HG02973 (cell line): ENCODE data around the gene JMJD1C.
"Not testable (repeated sequence)": the region's sequence is repeated elsewhere in the genome, so short reads cannot be mapped to it uniquely, and the experiment has no call there.

Source experiments
- ATAC-seq: cut with Tn5 transposase; IDR thresholded peaks from one replicate; pipeline ENCODE4 v1.9.1; 2021; ENCODE audit warnings: moderate library complexity; ENCODE audit not compliant: unreplicated experiment

JMJD1C gene

GRCh38 chr10:63236113-63236935 is 229.5 kb downstream of the JMJD1C start:
- peak; percentile 93 for ATAC-seq

GRCh38 chr10:63235136-63235535 is 230.6 kb downstream of the JMJD1C start:
- not testable (repeated sequence) for ATAC-seq

GRCh38 chr10:63229161-63229560 is 236.6 kb downstream of the JMJD1C start:
- no peak for ATAC-seq

GRCh38 chr10:63228237-63228636 is 237.5 kb downstream of the JMJD1C start:
- ATAC-seq, result no peak

- ATAC-seq, result peak; percentile 63
Measured at GRCh38 chr10:63227207-63227895, 238.4 kb downstream of the JMJD1C start.

DNA sequence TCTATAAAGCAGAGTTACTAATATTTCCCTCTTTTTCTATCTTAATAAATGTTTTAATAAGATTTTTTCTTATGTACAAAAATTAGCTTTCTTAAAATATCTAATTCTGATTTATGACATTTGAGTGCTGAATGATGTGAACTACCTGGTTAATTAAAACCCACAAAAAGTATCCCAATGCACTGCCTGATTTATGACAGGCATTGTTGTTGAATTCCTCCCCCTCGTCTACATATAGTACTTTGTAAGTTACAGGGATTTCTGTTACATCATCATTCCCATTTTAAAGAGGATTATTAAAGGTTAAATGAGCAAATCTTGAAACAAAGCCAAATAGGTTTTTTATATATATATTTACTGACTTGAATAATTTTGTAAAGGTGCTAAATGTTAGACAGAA is 241.5 kb downstream of the JMJD1C start:
- ATAC-seq, result no peak

DNA sequence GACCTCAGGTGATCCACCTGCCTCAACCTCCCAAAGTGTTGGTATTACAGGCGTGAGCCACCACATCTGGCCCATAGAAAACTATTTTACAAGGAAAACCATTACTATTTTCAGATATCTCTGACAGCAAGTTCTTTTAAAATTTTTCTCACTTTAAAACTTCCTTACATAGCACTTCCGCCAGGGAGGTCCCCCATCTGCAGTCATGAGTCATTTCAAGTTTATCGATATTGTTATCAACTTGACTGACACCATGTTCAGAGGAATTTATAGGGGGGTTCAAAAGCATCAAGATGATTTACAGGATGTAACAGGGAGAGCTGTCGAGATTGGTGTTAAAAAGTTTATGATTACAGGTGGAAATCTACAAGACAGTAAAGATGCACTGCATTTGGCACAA is 243.8 kb downstream of the JMJD1C start:
- peak; percentile 49 for ATAC-seq

GRCh38 chr10:63219749-63220148 is 246.0 kb downstream of the JMJD1C start:
- ATAC-seq, result no peak

DNA sequence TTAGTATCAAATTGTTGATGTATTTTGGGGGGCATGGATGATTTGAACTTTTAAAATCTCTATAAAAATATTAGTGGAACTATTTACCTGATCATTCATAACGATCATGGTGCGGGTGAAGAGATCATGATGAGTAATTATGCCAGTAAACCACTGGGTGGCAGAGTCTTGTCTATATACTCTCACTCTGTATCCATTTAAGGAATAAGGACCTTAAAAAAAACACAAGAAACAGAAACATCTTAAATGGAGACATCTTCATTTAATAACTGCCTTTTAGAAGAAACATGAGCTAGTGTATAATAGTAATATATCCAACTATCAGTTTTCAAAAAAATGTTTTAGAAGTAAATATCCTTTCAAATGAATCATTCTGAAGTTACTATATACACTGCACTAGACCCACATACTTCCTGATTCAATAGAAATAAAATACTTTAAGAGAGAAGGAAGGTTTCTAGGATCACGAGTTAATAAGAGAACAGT is 248.6 kb downstream of the JMJD1C start:
- ATAC-seq, result peak; percentile 72

GRCh38 chr10:63214571-63214970 is 251.2 kb downstream of the JMJD1C start:
- ATAC-seq, result no peak

GRCh38 chr10:63213489-63213888 is 252.3 kb downstream of the JMJD1C start:
- no peak for ATAC-seq

DNA sequence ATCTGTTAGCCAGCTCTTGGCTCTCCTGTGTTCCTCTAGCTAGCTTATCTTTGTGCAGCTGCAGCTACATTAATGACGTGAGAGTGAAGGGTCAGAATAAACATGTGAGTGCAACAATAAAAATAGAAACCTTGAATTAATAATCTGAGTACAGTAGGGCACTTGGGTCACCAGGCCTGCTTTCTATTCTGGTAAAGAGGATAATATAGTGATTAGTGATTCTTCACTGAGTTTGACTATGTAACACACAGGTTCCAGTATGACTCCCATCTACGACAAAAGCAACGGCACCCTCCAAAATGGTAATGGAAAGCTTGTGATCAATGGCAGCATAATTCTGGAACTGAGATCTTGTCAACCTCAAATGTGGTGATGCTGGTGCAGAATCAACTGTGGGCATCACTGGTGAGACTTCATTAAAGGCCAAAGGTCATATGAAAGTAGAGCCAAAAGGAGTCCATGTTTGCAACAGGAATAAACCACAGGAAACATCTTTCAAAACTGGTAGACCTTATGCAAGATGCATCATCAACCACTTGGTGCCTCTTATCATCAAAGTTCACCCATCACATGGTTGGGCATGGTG is 255.1 kb downstream of the JMJD1C start:
- no peak for ATAC-seq

GRCh38 chr10:63209705-63210104 is 256.1 kb downstream of the JMJD1C start:
- ATAC-seq, result no peak

GRCh38 chr10:63208986-63209385 is 256.8 kb downstream of the JMJD1C start:
- no peak for ATAC-seq

GRCh38 chr10:63206997-63207811 is 258.6 kb downstream of the JMJD1C start:
- peak; percentile 44 for ATAC-seq

GRCh38 chr10:63206576-63206975 is 259.2 kb downstream of the JMJD1C start:
- ATAC-seq, result no peak

DNA sequence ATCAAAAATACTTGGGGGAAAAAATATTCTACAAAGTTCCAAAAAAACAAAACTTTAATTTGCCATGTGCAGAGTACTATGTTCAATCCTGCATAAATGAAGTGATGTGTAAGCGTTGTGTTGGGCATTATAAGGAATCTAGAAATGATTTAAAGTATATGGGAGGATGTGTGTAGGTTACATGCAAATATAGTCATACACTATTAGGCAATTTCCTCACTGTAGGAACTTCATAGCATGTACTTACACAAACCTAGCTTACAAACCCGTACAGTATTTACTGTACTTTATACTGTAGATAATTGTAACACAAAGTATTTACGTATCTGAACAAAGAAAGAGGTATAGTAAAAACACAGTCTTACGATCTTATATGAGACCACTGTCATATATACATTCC is 260.4 kb downstream of the JMJD1C start:
- no peak for ATAC-seq

DNA sequence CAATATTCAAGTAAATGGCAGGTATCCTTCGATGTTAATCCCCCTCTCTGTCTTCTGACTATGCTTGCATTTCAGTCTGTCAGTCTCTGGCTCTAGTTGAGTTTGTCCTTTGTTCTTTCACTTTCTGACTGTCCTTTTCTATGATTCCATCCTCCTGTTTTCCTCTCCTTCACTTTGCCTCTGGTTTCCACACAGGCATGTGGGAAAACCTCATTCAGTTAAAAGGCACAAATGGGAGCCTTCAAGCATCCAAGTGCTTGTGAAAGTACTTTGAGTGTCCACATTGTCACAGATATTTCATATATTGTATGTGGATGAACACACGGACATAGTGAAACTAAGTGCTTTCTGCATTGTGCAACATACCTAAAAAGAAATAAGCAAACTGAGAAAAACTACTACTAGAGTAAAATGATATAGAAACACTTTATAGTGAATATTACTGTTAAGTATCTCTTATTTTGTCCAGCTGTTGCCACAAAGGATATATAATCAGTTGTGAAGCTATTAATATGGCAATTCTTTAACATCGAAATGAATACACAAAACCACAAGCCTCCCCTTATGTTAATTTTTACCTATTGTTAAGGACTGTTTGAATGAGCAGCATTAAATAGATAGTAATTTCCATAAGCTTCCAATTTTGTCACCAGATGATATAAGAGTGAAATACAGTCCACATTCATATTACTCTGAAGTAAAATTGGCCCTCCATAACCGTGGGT is 260.9 kb downstream of the JMJD1C start:
- peak; percentile 39 for ATAC-seq

- ATAC-seq, result no peak
Measured at GRCh38 chr10:63201118-63201517, 264.7 kb downstream of the JMJD1C start.

DNA sequence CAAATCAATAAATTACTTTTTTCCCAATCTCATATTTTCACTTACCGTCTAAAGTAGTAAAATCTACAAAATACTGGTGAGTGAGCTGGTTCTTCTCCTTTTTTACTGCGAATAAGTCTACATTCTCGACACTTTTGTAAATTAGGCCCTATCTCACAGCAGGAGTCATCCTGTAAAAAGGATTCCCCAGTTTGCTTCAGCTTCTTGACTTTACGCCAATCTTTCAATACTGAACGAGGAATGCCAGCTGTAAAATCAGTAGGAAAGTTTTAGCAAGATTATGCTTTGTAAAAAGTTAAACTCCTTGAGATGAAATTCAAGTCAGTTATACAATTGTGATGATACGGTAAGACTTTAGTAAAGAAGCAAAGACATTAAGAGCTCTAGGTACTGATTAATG is 265.3 kb downstream of the JMJD1C start:
- ATAC-seq, result no peak
